ENCODE results near the gene XAGE1A.
"Not testable (repeated sequence)": the region's sequence is repeated elsewhere in the genome, so short reads cannot be mapped to it uniquely, and the experiment has no call there.

The XAGE1A gene

GRCh38 chrX:52495545-52496418 lies at the start of gene XAGE1A:
Gene XAGE1A, plus strand, starts transcription at chrX:52495808. Its CDS starts 1,554 bp downstream, at chrX:52497362.
- not testable (repeated sequence) for H3K4me1 ChIP-seq (ENCODE audit: insufficient read depth, low read length); H3K36me3 ChIP-seq (ENCODE audit: insufficient read depth, low read length); H2AFZ ChIP-seq (ENCODE audit: low read depth, low read length); H3K27me3 ChIP-seq (ENCODE audit: insufficient read depth, low read length); H3K9me3 ChIP-seq (ENCODE audit: low read length); H3K4me3 ChIP-seq (ENCODE audit: low read length)

GRCh38 chrX:52452031-52452430 lies 43.6 kb upstream of the XAGE1A start:
- H3K4me3 ChIP-seq (ENCODE audit: low read length); H2AFZ ChIP-seq (ENCODE audit: low read depth, low read length); H3K9me3 ChIP-seq (ENCODE audit: low read length); H3K36me3 ChIP-seq (ENCODE audit: insufficient read depth, low read length); H3K4me1 ChIP-seq (ENCODE audit: insufficient read depth, low read length); H3K27me3 ChIP-seq (ENCODE audit: insufficient read depth, low read length): not testable (repeated sequence)

GRCh38 chrX:52471301-52471700 lies 24.3 kb upstream of the XAGE1A start:
- H3K36me3 ChIP-seq (ENCODE audit: insufficient read depth, low read length); H3K9me3 ChIP-seq (ENCODE audit: low read length); H2AFZ ChIP-seq (ENCODE audit: low read depth, low read length); H3K27me3 ChIP-seq (ENCODE audit: insufficient read depth, low read length); H3K4me1 ChIP-seq (ENCODE audit: insufficient read depth, low read length); H3K4me3 ChIP-seq (ENCODE audit: low read length): not testable (repeated sequence)

GRCh38 chrX:52496419-52496772 lies 788 bp downstream of the XAGE1A start:
- H3K36me3 ChIP-seq (ENCODE audit: insufficient read depth, low read length); H2AFZ ChIP-seq (ENCODE audit: low read depth, low read length); H3K27me3 ChIP-seq (ENCODE audit: insufficient read depth, low read length); H3K4me1 ChIP-seq (ENCODE audit: insufficient read depth, low read length); H3K9me3 ChIP-seq (ENCODE audit: low read length); H3K4me3 ChIP-seq (ENCODE audit: low read length): not testable (repeated sequence)

- H3K4me1 ChIP-seq (ENCODE audit: insufficient read depth, low read length); H3K9me3 ChIP-seq (ENCODE audit: low read length); H3K27me3 ChIP-seq (ENCODE audit: insufficient read depth, low read length); H3K36me3 ChIP-seq (ENCODE audit: insufficient read depth, low read length); H2AFZ ChIP-seq (ENCODE audit: low read depth, low read length); H3K4me3 ChIP-seq (ENCODE audit: low read length): not testable (repeated sequence)
Measured at GRCh38 chrX:52501362-52501761, 5.8 kb downstream of the XAGE1A start.

GRCh38 chrX:52504551-52504950 lies 8.9 kb downstream of the XAGE1A start:
- no peaks in the 10 kb centered on the region for H3K36me3 ChIP-seq (ENCODE audit: insufficient read depth, low read length)
- H3K9me3 ChIP-seq (ENCODE audit: low read length) = no peaks in the 10 kb centered on the region
- peaks cover 6% of the 10 kb centered on the region for H3K27me3 ChIP-seq (ENCODE audit: insufficient read depth, low read length)
- no peak overlapping the region for H2AFZ ChIP-seq (ENCODE audit: low read depth, low read length)
- H3K4me3 ChIP-seq (ENCODE audit: low read length) = no peak overlapping the region
- no peaks in the 10 kb centered on the region for H3K4me1 ChIP-seq (ENCODE audit: insufficient read depth, low read length)

- Histone ChIP-seq H2AFZ (ENCODE audit: low read depth, low read length) (no peak overlapping the region), H3K4me1 (ENCODE audit: insufficient read depth, low read length) (no peaks in the 10 kb centered on the region), H3K27me3 (ENCODE audit: insufficient read depth, low read length) (peaks cover 9% of the 10 kb centered on the region)
Measured at GRCh38 chrX:52507331-52507730, 11.7 kb downstream of the XAGE1A start.

GRCh38 chrX:52509916-52510315 lies 14.3 kb downstream of the XAGE1A start:
- Histone ChIP-seq H3K9me3 (ENCODE audit: low read length) (no peaks in the 10 kb centered on the region), H3K4me3 (ENCODE audit: low read length) (no peak overlapping the region), H2AFZ (ENCODE audit: low read depth, low read length) (no peak overlapping the region), H3K27me3 (ENCODE audit: insufficient read depth, low read length) (peaks cover 9% of the 10 kb centered on the region), H3K4me1 (ENCODE audit: insufficient read depth, low read length) (no peaks in the 10 kb centered on the region), H3K36me3 (ENCODE audit: insufficient read depth, low read length) (no peaks in the 10 kb centered on the region)

More at GRCh38 chrX:52507331-52507730, 11.7 kb downstream of the XAGE1A start:
- Histone ChIP-seq H3K4me3 (ENCODE audit: low read length) (no peak overlapping the region), H3K9me3 (ENCODE audit: low read length) (no peaks in the 10 kb centered on the region), H3K36me3 (ENCODE audit: insufficient read depth, low read length) (no peaks in the 10 kb centered on the region)

GRCh38 chrX:52511126-52511525 lies 15.5 kb downstream of the XAGE1A start:
- H2AFZ ChIP-seq (ENCODE audit: low read depth, low read length); H3K4me3 ChIP-seq (ENCODE audit: low read length); H3K27me3 ChIP-seq (ENCODE audit: insufficient read depth, low read length); H3K9me3 ChIP-seq (ENCODE audit: low read length); H3K4me1 ChIP-seq (ENCODE audit: insufficient read depth, low read length); H3K36me3 ChIP-seq (ENCODE audit: insufficient read depth, low read length): not testable (repeated sequence)

- H3K36me3 ChIP-seq (ENCODE audit: insufficient read depth, low read length); H2AFZ ChIP-seq (ENCODE audit: low read depth, low read length); H3K4me1 ChIP-seq (ENCODE audit: insufficient read depth, low read length); H3K9me3 ChIP-seq (ENCODE audit: low read length); H3K27me3 ChIP-seq (ENCODE audit: insufficient read depth, low read length); H3K4me3 ChIP-seq (ENCODE audit: low read length): not testable (repeated sequence)
Measured at GRCh38 chrX:52516110-52516986, 20.7 kb downstream of the XAGE1A start.

- H3K9me3 ChIP-seq (ENCODE audit: low read length); H2AFZ ChIP-seq (ENCODE audit: low read depth, low read length); H3K4me1 ChIP-seq (ENCODE audit: insufficient read depth, low read length); H3K27me3 ChIP-seq (ENCODE audit: insufficient read depth, low read length); H3K4me3 ChIP-seq (ENCODE audit: low read length); H3K36me3 ChIP-seq (ENCODE audit: insufficient read depth, low read length): not testable (repeated sequence)
Measured at GRCh38 chrX:52516987-52517325, 21.3 kb downstream of the XAGE1A start, which contains the start of gene XAGE1B. Gene XAGE1B, minus strand, starts transcription at chrX:52517063. Its CDS starts 1,536 bp downstream, at chrX:52515527.

- not testable (repeated sequence) for H3K36me3 ChIP-seq (ENCODE audit: insufficient read depth, low read length); H2AFZ ChIP-seq (ENCODE audit: low read depth, low read length); H3K4me1 ChIP-seq (ENCODE audit: insufficient read depth, low read length); H3K4me3 ChIP-seq (ENCODE audit: low read length); H3K9me3 ChIP-seq (ENCODE audit: low read length)
- H3K27me3 ChIP-seq (ENCODE audit: insufficient read depth, low read length) = peaks cover 11% of the 10 kb centered on the region
Measured at GRCh38 chrX:52541051-52541450, 45.4 kb downstream of the XAGE1A start.

GRCh38 chrX:52542311-52542710 lies 46.7 kb downstream of the XAGE1A start:
- H3K4me1 ChIP-seq (ENCODE audit: insufficient read depth, low read length) = no peaks in the 10 kb centered on the region
- peaks cover 11% of the 10 kb centered on the region for H3K27me3 ChIP-seq (ENCODE audit: insufficient read depth, low read length)
- H3K4me3 ChIP-seq (ENCODE audit: low read length) = no peak overlapping the region
- no peak overlapping the region for H2AFZ ChIP-seq (ENCODE audit: low read depth, low read length)
- H3K36me3 ChIP-seq (ENCODE audit: insufficient read depth, low read length) = no peaks in the 10 kb centered on the region
- H3K9me3 ChIP-seq (ENCODE audit: low read length) = no peaks in the 10 kb centered on the region
